GM10266 (cell line): Measurements from ENCODE around the gene PCDHGA9.
"Not testable (repeated sequence)": the region's sequence is repeated elsewhere in the genome, so short reads cannot be mapped to it uniquely, and the experiment has no call there.

Experiments
- DNase-seq: peaks from one replicate; pipeline ENCODE4 v3.0.0; 2012; ENCODE audit errors: extremely low spot score
- CTCF ChIP-seq: IDR thresholded peaks from 2 replicates; pipeline ENCODE4 v1.5.1; 2012; ENCODE audit warnings: mild to moderate bottlenecking, low read depth; ENCODE audit not compliant: control insufficient read depth, insufficient read depth; ENCODE audit errors: missing control alignments

The PCDHGA9 gene

GRCh38 chr5:141388661-141389060 lies 13.9 kb upstream of the PCDHGA9 start:
- DNase-seq, result no peak
- no peak for TF ChIP-seq CTCF

DNA sequence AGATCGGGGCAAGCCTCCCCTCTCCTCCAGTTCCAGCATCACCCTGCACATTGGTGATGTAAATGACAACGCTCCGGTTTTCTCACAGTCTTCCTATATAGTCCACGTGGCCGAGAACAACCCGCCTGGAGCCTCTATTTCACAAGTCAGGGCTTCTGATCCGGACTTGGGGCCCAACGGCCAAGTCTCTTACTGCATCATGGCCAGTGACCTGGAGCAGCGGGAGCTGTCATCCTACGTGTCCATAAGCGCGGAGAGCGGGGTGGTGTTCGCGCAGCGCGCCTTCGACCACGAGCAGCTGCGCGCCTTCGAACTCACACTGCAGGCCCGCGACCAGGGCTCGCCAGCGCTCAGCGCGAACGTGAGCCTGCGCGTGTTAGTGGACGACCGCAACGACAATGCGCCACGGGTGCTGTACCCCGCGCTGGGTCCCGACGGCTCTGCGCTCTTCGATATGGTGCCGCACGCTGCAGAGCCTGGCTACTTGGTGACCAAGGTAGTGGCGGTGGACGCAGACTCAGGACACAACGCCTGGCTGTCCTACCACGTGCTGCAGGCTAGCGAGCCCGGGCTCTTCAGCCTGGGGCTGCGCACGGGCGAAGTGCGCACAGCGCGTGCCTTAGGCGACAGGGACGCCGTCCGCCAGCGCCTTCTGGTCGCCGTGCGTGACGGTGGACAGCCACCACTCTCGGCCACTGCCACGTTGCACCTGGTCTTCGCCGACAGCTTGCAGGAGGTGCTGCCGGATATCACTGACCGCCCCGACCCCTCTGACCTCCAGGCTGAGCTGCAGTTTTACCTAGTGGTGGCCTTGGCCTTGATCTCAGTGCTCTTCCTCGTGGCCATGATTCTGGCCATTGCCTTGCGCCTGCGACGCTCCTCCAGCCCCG lies 13.2 kb upstream of the PCDHGA9 start:
- no peak for TF ChIP-seq CTCF
- no peak for DNase-seq

GRCh38 chr5:141392429-141393198 lies 10.0 kb upstream of the PCDHGA9 start, which contains the start of gene PCDHGA8:
Gene PCDHGA8 (plus strand): TSS chr5:141392633. CDS start chr5:141392814, 181 bp downstream.
- DNase-seq, result no peak
- TF ChIP-seq CTCF, result no peak

GRCh38 chr5:141393267-141393666 lies 9.3 kb upstream of the PCDHGA9 start:
- TF ChIP-seq CTCF, result no peak
- DNase-seq, result no peak

DNA sequence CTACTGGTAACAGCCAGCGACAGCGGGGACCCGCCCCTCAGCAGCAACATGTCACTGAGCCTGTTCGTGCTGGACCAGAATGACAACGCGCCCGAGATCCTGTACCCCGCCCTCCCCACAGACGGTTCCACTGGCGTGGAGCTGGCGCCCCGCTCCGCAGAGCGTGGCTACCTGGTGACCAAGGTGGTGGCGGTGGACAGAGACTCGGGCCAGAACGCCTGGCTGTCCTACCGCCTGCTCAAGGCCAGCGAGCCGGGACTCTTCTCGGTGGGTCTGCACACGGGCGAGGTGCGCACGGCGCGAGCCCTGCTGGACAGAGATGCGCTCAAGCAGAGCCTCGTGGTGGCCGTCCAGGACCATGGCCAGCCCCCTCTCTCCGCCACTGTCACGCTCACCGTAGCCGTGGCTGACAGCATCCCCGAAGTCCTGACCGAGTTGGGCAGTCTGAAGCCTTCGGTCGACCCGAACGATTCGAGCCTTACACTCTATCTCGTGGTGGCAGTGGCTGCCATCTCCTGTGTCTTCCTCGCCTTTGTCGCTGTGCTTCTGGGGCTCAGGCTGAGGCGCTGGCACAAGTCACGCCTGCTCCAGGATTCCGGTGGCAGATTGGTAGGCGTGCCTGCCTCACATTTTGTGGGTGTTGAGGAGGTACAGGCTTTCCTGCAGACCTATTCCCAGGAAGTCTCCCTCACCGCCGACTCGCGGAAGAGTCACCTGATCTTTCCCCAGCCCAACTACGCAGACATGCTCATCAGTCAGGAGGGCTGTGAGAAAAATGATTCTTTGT lies 8.0 kb upstream of the PCDHGA9 start:
- not testable (repeated sequence) for DNase-seq

DNA sequence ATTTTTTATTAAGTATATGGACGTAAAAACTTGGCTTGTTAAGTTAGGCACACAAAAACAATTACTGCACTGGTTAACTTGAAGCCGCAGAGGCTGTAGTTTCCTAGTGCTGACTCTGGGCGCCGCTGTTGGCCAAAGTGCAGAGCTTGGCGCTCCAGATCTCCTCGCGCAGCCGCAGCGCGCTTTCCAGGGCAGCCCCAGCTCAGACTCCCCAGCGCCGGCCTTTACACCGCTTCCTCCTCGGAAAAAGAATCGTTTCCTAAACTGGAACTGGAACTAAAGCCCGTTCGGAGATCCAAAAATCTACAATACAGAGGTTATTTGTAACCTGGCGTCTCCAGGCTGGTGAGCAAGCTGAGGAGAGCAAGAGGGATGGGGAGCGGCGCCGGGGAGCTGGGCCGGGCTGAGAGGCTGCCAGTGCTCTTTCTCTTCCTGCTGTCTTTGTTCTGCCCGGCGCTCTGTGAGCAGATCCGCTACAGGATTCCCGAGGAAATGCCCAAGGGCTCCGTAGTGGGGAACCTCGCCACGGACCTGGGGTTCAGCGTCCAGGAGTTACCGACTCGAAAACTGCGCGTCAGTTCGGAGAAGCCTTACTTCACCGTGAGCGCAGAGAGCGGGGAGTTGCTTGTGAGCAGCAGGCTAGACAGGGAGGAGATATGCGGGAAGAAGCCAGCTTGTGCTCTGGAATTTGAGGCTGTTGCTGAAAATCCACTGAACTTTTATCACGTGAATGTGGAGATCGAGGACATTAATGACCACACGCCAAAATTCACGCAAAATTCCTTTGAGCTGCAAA lies 4.6 kb upstream of the PCDHGA9 start, which contains the start of gene PCDHGB5:
Gene PCDHGB5, plus strand, starts transcription at position 192 of the 796 bp plus-strand sequence. Its CDS starts 181 bp downstream, at position 373.
- not testable (repeated sequence) for DNase-seq
- peak; percentile 33 for TF ChIP-seq CTCF
